Endometrium (tissue), 2 donors: Measurements from ENCODE around the gene FGFR4.

Experiments
- FAIRE-seq: peaks from 2 replicates; lab custom pipeline; 2012; peaks lifted over from hg19 to GRCh38; lab: Jason Lieb, UNC
- donor health status: control.
- donor health status: control.

Gene FGFR4

DNA sequence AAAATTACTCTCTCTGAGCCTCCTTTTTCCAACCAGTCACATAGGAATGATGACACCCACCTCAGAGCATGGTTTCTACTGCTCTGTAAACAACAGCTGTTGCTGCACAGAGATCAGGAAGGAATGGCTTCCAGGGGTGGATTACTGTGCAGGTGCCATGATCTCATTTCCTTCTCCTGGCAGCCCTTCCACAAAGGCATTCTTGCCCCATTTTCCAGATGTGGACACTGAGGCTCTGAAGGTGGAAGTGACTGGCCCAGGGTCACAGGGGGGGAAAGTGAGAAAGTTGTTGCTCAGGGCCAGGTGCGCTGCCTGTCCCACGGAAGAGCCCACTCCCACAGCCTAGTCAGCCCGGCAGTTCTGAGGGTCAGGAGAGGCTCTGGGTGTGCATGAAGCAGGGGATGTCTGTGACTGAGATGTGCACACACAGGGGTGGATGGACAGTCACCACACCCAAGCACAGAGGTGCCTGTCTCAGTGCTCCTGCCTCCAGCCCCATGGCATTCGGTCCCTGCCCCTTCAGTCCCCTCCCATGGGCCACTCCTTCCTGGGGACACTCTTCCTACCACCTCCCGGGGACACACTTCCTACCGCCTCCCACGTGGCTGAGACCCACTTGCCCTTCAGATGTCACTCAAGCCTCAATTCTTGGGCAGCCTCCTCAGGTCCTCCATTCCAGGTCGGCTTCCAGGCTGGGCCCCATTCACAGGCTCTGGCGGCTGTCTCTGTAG, 17.0 kb downstream of the FGFR4 start:
- no peak for FAIRE-seq

DNA sequence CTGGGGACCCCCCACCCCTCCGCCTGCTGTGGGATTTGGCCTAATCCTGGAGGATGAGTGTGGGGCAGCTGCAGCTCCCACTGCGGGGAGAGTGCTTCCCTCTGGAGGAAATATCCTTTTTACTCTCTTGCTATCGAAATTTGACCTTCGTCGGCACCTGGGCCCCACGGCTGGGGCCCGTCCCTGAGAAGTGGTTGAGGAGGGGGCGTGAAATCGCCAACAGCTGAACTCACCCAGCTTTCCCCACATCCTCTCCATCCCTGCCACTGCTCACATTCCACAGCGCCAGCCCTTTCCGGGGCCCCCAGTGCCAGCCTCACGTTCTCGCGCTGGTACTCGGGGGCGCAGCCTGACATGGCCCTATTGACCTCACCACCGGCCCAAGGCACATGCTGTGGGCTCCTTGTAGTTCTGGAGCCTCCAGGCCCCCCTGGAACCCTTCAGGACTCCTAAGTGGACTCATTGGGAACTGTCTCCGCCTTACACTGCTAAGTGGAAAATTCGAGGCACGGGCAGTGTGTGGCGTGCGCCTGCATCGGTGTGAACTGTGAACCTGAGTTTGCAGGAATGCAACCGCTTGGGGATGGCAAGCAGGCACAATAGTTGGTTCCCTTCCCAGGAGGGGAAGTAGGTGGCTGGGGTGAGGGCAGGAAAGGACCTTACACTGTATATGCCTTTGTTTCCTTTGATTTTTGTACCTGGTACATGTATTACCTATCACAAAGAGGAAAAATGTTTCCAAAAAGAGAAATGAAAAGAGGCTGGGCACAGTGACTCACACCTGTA, 19.2 kb downstream of the FGFR4 start:
- no peak for FAIRE-seq

DNA sequence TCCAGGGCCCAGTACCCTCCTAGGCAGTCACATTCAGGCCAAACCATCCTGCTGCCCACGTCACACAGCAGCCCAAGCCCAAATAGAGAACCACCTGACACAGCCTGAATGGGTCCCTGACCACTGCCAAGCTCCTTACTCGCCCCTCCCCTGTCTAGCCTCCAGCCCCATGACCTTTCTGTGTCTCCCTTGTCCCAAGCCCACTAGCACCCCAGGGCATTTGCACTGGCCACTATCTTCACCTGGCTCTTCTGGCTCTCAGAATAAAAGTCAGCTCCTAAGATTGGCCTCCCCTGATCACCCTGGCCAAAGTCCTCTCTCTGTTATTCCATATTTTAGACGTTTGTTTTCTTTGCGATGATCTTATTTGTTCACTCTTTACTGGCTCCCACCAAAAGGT, 20.4 kb downstream of the FGFR4 start:
- no peak for FAIRE-seq

DNA sequence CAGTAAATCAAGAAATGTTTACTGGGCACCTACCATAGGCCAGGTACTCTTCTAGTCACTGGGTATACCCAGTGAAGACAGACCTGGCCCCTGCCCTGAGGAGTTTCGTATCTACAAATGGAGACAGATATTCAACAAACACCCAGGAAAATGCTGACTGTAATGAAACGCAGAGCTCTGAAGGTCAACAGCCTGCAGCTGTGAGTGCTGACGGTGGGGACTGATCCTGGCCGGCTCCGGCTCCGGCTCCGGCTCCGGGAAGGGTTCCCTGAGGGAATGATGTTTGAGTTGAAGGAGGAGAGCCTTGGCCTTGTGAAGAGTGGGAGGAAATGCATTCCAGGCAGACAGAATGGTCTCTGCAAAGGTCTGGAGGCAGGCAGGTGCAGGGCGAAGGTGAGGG, 23.1 kb downstream of the FGFR4 start:
- FAIRE-seq: no peak

DNA sequence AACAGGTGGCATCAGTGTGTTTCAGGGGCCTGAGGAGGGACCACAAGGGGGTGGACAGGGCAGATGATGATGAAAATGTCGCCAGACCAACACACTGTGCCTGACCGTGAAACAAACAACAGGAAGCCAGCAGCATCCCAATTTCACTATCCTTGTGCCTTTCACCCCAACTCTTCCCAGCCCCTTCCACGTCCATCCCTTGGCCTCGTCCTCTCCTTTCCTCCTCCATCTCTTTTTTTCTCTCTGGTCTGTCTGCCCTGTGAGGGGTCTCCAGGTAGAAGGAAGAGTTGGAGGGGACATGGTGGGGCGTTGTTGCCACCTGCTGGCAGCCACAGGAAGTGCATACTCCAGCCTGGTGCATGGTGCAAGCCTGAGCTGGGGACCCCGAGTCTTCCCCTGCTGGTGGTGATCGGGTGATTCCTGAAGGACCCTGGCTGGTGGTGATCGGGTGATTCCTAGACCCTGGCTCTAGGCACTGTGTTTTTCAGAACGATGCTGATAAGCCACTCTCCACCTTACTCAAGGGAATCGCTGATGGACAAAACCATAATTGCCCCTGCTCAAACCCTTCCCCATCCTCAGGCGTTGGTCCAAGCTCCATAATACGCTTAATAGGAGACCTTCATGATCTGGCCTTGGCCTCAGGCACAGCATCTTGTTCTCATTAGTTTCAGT, 25.1 kb downstream of the FGFR4 start:
- no peak for FAIRE-seq

DNA sequence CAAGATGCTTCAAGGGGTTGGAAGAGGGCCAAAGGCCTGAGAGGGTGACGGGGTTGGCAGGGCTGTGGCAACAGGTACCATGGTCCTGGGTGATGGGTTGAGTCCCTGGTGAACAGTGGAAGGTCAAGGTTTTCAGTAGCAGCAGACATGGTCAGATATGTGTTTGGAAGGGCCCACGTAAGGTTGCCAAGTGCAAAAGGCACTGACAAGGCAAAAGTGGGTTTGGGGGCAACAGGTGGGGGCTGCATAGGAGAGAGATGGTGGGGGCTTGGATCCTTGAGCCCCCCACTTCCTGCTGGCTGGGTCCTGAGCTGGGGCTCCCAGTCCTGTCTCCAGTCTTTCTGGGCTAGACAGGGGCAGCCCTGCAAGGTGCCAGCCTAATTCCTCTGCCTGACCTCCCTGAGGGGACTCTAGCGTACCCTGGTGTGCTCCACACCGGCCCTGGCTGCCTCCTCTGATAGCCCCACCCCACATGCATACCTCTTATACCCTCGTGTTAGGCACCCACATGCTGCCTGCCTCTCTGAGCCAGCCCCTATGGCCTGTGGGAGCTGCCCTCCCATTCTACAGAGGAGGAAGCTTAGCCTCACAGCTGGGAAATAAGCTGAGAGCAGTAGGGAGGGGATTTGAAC, 26.0 kb downstream of the FGFR4 start:
- FAIRE-seq: no peak

DNA sequence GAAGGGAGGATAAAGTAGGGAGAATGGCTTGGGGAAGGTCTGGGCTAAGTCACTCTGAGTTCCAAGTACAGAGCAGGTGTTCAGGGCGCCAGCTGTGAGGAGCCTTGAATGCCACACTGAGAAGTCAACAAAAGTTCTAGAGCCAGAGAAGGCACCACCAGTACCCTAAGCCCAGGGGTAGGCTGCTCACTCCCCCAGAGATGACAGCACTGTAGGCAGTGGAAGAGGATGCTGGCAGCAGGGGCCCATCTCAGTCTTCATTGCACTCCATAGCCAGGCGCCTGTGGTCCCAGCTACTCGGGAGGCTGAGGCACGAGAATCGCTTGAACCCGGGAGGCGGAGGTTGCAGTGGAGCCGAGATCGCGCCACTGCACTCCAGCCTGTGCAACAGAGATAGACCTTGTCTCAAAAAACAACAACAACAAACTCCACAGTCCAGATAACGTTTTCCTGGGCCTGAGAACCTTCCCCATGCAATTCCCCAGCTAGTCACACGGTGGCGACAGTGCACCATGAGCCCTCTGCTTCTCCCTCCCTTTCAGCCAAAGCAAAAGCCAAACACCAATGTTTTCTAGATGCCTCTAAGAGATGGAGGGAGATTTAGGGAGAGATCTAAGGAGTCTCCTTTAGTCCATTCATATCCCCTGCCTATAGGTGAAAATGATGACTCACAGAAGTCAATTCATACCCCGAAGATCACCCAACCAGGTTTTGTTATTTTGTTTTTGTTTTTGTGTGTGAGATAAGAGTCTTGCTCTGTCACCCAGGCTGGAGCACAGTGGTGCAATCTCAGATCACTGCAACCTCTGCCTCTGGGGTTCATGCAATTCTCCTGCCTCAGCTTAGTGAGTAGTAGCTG, 27.1 kb downstream of the FGFR4 start:
- peak; percentile 80 for FAIRE-seq

DNA sequence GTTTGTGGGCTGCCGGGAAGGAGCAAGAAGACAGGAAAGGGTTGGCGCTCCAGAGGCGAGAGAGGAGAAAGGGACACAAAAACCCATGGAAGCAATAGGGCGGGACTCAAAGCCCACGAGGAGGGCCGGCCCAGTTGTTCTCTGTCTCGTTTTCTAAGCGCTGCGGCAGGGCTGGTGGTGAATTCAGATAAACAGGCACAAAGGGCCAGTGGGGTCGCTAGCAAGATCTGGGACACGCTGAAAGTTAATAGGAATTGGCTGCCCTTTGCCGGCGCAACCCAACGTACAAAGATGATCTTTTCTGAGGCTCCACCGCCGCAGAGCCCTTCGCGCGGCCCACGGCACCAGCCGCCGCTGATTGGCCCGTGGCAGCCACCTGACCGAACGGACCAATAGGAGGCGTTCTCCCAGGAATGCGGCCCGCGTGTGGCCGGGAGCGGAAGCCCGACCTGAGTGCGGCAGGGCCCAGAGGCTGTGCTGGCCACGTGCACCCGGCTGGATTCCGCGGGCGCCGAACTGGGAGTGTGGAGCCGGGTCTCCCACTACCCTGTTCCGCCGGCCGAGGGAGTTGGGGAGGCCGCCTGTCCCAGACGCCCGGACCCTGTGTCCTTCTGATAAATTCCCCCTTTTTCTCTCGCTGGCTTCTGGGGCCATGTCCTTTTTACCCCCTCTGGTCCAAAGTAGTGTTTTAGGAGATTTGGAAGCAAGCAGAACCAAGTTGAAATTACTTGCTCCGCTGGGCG, 30.1 kb downstream of the FGFR4 start:
- no peak for FAIRE-seq

DNA sequence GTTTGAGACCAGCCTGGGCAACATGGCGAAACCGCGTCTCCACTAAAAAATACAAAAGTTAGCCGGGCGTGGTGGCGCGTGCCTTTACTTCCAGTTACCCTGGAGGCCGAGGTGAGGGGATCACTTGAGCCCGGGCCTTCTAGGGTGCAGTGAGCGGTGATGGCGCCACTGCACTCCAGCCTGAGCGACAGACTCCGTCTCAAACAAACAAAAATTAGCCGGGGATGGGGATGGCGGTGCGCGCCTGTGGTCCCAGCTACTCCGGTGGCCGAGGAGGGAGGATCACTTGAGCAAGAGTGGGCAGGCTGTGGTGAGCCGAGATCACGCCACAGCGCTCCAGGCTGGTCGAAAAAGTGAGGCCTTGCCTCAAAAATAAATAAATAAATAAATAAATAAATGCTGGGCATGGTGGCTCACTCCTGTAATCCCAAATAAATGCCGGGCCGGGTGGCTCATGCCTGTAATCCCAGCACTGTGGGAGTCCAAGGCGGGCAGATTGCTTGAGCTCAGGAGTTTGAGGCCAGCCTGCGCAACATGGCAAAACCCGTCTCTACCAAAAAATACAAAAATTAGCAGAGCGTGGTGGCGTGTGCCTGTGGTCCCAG, 30.8 kb downstream of the FGFR4 start:
- no peak for FAIRE-seq

DNA sequence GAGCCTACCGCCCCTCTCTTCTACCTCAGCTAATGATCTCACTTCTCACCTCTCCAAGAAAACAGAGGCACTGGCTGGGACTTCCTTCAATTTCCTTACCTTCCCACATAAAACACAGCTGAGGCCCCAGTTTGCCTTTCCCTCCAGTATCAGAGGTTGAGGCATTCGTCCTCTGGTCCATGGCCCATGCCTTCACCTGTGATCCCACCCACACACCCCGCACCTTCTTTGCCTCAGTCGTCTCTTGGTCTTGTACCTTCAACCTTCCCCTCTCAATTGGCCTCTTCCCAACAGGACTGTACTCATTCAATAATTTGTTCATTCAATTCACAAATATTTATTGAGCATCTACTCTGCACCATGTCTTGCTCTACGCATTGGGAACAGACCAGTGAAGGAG, 35.9 kb downstream of the FGFR4 start:
- FAIRE-seq: no peak

DNA sequence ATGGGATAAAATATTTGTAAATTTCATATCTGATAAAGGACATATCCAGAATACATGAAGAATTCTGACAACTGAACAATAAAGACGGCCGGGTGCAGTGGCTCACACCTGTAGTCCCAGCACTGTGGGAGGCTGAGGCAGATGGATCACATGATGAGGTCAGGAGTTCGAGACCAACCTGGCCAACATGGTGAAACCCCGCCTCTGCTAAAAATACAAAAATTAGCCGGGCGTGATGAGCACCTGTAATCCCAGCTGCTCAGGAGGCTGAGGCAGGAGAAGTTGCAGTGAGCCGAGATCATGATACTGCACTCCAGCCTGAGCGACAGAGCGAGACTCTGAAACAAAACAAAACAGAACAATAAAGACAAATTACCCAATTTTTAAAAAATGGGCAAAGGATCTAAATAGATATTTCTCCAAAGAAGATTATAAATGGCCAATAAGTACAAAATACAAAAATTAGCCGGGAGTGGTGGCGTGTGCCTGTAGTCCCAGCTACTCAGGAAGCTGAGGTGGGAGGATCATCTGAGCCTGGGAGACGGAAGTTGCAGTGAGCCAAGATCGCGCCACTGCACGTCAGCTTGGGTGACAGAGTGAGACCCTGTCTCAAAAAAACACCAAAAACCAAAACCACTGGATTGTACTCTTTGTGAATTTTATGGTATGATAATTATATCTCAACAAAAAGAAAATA, 37.2 kb downstream of the FGFR4 start:
- no peak for FAIRE-seq

DNA sequence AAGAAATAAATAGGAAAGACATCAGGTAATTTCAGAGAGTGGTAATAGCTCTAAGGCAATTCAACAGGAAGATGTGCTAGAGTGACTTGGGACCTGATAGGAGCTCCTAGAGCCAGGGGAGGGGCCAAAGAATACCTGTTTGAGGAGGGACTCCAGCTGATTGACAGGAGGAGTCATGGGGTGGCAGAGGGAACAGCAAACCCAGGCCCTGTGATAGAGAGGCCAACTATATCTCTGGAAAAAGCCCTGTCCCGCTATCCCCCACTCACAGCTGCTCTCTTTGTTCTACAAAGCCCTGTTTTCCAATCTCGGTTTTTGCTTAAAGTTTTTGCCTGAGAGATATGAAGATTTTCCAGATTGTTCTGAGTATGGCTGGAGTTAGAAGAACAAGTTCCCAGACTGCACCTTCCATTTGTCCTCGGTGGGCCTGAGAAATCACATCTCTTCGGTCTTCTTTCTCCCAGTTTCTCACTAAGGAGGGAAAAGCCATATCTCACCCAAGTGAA, 37.8 kb downstream of the FGFR4 start:
- no peak for FAIRE-seq

DNA sequence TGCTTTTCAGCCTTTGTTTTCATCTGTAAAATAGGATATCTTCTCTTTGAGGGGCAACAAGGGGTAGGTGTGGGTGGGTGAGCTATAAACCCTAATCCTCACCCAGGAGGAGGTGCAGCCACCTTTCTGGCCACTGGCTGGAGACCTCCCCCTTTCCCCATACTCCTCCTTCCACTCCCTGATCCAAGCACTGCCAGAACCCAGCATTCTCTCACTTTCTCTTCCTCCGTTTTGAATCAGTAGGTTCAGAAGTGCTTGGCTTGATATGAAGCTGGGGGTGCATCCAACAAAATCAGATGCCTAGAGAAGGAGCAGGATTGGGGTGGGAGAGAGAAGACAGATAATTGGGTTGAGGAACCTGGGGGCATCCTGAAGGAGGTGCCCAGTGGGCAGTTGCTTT, 40.1 kb downstream of the FGFR4 start:
- FAIRE-seq: no peak

DNA sequence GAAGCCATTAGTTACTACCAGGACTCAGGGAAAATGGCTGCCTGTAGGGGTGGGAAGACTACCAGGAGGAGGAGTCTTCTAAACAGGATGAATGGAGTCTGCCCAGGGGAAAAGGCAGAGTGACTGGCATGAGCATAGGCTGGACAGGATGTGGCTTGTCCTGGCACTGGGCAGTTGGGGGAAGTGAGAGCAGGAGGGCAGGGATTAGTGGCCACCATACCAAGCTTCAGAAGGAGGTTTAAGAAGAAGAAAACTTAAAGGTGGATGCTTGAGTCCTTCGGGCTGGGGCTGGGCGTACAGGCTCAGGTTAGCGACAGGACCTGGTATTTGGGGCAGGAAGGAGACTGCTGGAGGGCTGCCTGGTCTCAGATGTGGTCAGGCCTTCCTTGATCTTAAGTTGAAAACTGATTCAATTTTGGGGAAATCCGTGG, 41.9 kb downstream of the FGFR4 start:
- FAIRE-seq: no peak

DNA sequence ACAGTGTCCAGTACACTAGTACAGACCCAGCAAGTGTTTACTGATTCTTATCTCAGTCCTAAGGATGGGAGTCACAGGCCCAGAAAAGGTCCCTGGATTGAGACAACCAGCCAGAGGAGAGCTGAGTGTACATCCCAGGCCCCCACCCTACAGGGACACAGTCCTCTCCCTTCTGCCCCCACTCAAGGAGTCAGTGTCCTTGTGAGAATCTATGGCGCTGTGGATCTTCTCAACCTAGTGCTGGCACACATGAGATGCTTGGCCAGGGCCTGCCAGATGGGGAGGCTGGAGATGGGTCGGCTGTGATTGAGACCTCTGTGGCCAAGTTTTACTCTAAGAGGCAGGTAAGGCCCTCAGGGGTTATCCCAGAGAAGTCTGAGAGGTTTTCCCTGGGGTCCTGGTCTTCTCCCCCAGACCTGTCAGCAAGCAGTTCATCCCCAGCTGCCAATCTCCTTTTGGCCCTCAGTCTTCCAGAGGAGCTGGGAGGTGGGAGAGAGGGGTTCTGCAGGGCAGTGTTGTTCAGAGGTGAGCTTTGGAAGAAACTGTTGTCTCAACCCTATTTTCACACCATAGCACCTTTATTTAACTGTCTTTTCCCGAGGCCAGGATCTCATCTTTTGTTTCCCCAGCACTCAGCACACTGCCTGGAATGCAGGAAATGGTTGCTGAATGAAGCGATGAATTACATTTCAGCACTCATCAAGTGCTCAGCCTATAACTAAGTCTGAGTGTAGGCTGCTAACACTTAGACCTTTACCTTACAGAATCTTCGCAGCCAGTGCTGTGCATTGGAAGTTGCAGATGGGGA, 43.7 kb downstream of the FGFR4 start:
- no peak for FAIRE-seq

DNA sequence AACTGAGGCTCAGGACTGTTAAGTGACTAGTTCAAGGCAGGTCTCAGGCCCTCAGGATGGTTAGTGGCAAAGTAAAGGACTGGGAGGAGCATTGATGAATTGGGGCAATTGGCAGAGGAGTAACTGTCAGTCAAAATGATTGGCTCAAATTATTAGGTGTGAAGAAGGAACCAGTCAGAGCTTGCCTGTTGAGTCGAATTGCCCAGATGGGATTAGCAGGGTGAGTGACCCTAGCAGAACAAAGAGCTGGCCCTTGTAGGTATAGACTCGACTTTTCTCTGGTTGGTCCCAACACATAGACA, 44.3 kb downstream of the FGFR4 start:
- no peak for FAIRE-seq

DNA sequence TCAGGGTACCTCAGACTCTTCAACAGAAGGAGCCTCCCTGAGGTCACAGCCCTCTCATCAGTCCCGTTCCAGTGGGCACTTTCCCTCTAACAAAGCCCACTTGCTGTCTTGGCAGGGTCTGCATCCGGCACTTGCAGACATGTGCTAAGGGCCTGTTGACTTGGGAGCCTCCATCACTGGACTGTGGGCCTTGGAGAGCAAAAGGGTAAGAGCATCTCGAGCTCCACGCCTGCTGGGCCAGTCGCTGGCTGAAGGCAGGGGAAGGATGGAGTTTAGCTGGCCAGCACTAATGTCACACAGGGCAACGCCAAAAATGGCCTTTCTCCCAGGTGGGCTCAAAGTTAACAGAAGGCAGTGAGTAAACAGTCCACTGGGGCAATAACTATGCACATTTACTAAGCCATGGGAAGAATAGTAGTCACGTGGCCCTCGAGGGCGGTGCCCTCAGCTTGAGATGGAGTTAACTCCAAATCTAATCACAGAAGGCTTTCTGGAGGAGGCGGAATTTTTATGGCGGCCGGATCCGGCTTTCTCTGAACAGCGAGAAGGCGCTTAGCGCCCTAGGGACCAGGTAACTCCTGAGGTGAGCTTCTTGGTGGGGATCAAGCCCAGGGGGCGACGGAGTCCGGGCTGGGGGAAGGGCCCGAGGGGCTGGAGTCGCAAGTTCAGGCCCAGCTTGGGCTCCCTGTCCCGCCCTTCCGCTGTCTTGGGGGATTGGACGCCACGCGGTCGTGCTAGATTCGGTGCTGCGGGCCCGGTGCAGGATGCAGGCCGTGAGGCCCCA, 44.8 kb downstream of the FGFR4 start:
- no peak for FAIRE-seq
